ENCODE measurements around the gene SEMA3G.

- TF ChIP-seq CTCF (IDR thresholded peaks at IDR 0.05) (no peak), POLR2A (IDR thresholded peaks at IDR 0.05) (no peak)
These were observed 3.7 kb downstream of the SEMA3G start for GRCh38 chr3:52441091-52441771.

Data from right lobe of liver (tissue), 4 donors.